ENCODE results near the gene CFAP53.

CFAP53 gene

GRCh38 chr18:50287441-50288347 lies 21.4 kb upstream of the CFAP53 start, which contains the start of gene CXXC1:
Gene CXXC1, minus strand, starts transcription at chr18:50287692. Its CDS starts 103 bp downstream, at chr18:50287589.
- peak; percentile 99 for DNase-seq

GRCh38 chr18:50287028-50287440 lies 20.7 kb upstream of the CFAP53 start:
- no peak for DNase-seq

GRCh38 chr18:50286391-50287027 lies 20.2 kb upstream of the CFAP53 start:
- DNase-seq: no peak

- no peak for DNase-seq
Measured at GRCh38 chr18:50285631-50286321, 19.5 kb upstream of the CFAP53 start.

GRCh38 chr18:50285071-50285470 lies 18.8 kb upstream of the CFAP53 start:
- no peak for DNase-seq

GRCh38 chr18:50284255-50284885 lies 18.1 kb upstream of the CFAP53 start:
- DNase-seq: peak; percentile 15 to 46

- DNase-seq: peak in 1 of 2 donors; percentile 8
Measured at GRCh38 chr18:50283469-50284209, 17.3 kb upstream of the CFAP53 start.

- DNase-seq: no peak
Measured at GRCh38 chr18:50282521-50283335, 16.4 kb upstream of the CFAP53 start.

GRCh38 chr18:50281972-50282520 lies 15.8 kb upstream of the CFAP53 start:
- DNase-seq: no peak

- peak; percentile 98 to 99 for DNase-seq
Measured at GRCh38 chr18:50281295-50281971, 15.1 kb upstream of the CFAP53 start, which contains the start of gene MBD1. Gene MBD1, minus strand, starts transcription at chr18:50281523. Its CDS starts 1,531 bp downstream, at chr18:50279992.

- no peak for DNase-seq
Measured at GRCh38 chr18:50280707-50281294, 14.5 kb upstream of the CFAP53 start.

GRCh38 chr18:50279752-50280151 lies 13.5 kb upstream of the CFAP53 start:
- DNase-seq: no peak

GRCh38 chr18:50277942-50278341 lies 11.6 kb upstream of the CFAP53 start:
- DNase-seq: no peak

GRCh38 chr18:50276452-50276851 lies 10.2 kb upstream of the CFAP53 start:
- DNase-seq: no peak

- DNase-seq: no peak
Measured at GRCh38 chr18:50275503-50276036, 9.3 kb upstream of the CFAP53 start.

- DNase-seq: no peak
Measured at GRCh38 chr18:50274941-50275340, 8.6 kb upstream of the CFAP53 start.

- DNase-seq: no peak
Measured at GRCh38 chr18:50274044-50274442, 7.7 kb upstream of the CFAP53 start.

- DNase-seq: no peak
Measured at GRCh38 chr18:50273203-50274043, 7.1 kb upstream of the CFAP53 start.
